ENCODE measurements around the gene TTLL7. TPM values are rescaled to one million over a fixed set of nuclear protein-coding genes. Genes with fewer than 3 reads are reported as not detected.

TTLL7 gene
- total and polyA plus RNA-seq, 2 experiments from 2014 or later = 2.7 to 2.9 TPM

- Histone ChIP-seq H3K27me3 (replicated peaks; ENCODE audit: insufficient read depth) (no peaks in the 10 kb centered on the region), H3K4me1 (ENCODE audit: insufficient read depth) (no peaks in the 10 kb centered on the region), H3K79me2 (ENCODE audit: insufficient read depth) (no peaks in the 10 kb centered on the region), H3F3A (ENCODE audit: insufficient read depth) (no peaks in the 10 kb centered on the region), H3K9ac (no peak overlapping the region), H3K9me3 (ENCODE audit: low read depth) (no peaks in the 10 kb centered on the region), H4K20me1 (ENCODE audit: insufficient read depth) (no peaks in the 10 kb centered on the region), H2AFZ (no peak overlapping the region), H3K36me3 (ENCODE audit: low read depth) (no peaks in the 10 kb centered on the region), H3K4me3 (no peak overlapping the region), H3K9me2 (ENCODE audit: insufficient read depth) (no peaks in the 10 kb centered on the region), H3K27ac (no peak overlapping the region), H3K4me2 (ENCODE audit: unreplicated experiment) (no peak overlapping the region)
- WGBS, 2 experiments (ENCODE audit: low coverage in 1 of 2, low lambda C conversion rate in 2 of 2, missing lambda C conversion rate in 2 of 2) = 96 to 97% methylated on average over 3 of the region's 3 CpGs
- in situ Hi-C loops (cut with MboI) = no loop called here
- no peak for DNase-seq
- TF ChIP-seq EZH2phosphoT487 (IDR thresholded peaks at IDR 0.05; ENCODE audit: insufficient read depth, low read depth) (no peak), EZH2 (IDR thresholded peaks at IDR 0.05; ENCODE audit: insufficient read depth, poor library complexity, severe bottlenecking) (no peak)
These were observed 44.6 kb downstream of the TTLL7 start for GRCh38 chr1:83954166-83954823.

GRCh38 chr1:83950106-83950661 is 48.7 kb downstream of the TTLL7 start:
- no peak overlapping the region for H3K27ac ChIP-seq
- H3K9me2 ChIP-seq (ENCODE audit: insufficient read depth) = no peaks in the 10 kb centered on the region
- WGBS, 2 experiments (ENCODE audit: low coverage in 1 of 2, low lambda C conversion rate in 2 of 2, missing lambda C conversion rate in 2 of 2) = 79 to 81% methylated on average over 7 of the region's 7 CpGs
- H3K36me3 ChIP-seq (ENCODE audit: low read depth) = no peaks in the 10 kb centered on the region
- no peaks in the 10 kb centered on the region for H3K4me1 ChIP-seq (ENCODE audit: insufficient read depth)
- no peak overlapping the region for H3K9ac ChIP-seq
- H3K27me3 ChIP-seq (replicated peaks; ENCODE audit: insufficient read depth) = no peaks in the 10 kb centered on the region
- H3K79me2 ChIP-seq (ENCODE audit: insufficient read depth) = no peaks in the 10 kb centered on the region
- DNase-seq = no peak
- H3K9me3 ChIP-seq (ENCODE audit: low read depth) = no peaks in the 10 kb centered on the region
- H3K4me3 ChIP-seq = no peak overlapping the region
- no peaks in the 10 kb centered on the region for H3F3A ChIP-seq (ENCODE audit: insufficient read depth)
- in situ Hi-C loops (cut with MboI) = no loop called here
- no peak for TF ChIP-seq EZH2phosphoT487 (IDR thresholded peaks at IDR 0.05; ENCODE audit: insufficient read depth, low read depth)
- TF ChIP-seq EZH2 (IDR thresholded peaks at IDR 0.05; ENCODE audit: insufficient read depth, poor library complexity, severe bottlenecking) = no peak
- H2AFZ ChIP-seq = no peak overlapping the region
- H4K20me1 ChIP-seq (ENCODE audit: insufficient read depth) = no peaks in the 10 kb centered on the region
- H3K4me2 ChIP-seq (ENCODE audit: unreplicated experiment) = no peak overlapping the region

GRCh38 chr1:83942914-83943313 is 56.0 kb downstream of the TTLL7 start:
- H3K27ac ChIP-seq = no peak overlapping the region
- H3K9me3 ChIP-seq (ENCODE audit: low read depth) = no peaks in the 10 kb centered on the region
- H3K27me3 ChIP-seq (replicated peaks; ENCODE audit: insufficient read depth) = no peaks in the 10 kb centered on the region
- no peak overlapping the region for H3K4me2 ChIP-seq (ENCODE audit: unreplicated experiment)
- no peaks in the 10 kb centered on the region for H3K79me2 ChIP-seq (ENCODE audit: insufficient read depth)
- H4K20me1 ChIP-seq (ENCODE audit: insufficient read depth) = no peaks in the 10 kb centered on the region
- in situ Hi-C loops (cut with MboI) = loop anchor here (25.0 kb wide), 1 partner anchor 819 kb away; no protein-coding TSS in a partner anchor
- H3K9ac ChIP-seq = no peak overlapping the region
- no peak overlapping the region for H3K4me3 ChIP-seq
- no peaks in the 10 kb centered on the region for H3F3A ChIP-seq (ENCODE audit: insufficient read depth)
- no peak overlapping the region for H2AFZ ChIP-seq
- 86 to 91% methylated on average over 3 of the region's 3 CpGs for WGBS, 2 experiments (ENCODE audit: low coverage in 1 of 2, low lambda C conversion rate in 2 of 2, missing lambda C conversion rate in 2 of 2)
- no peaks in the 10 kb centered on the region for H3K4me1 ChIP-seq (ENCODE audit: insufficient read depth)
- TF ChIP-seq EZH2phosphoT487 (IDR thresholded peaks at IDR 0.05; ENCODE audit: insufficient read depth, low read depth) (no peak), EZH2 (IDR thresholded peaks at IDR 0.05; ENCODE audit: insufficient read depth, poor library complexity, severe bottlenecking) (no peak)
- DNase-seq = peak; percentile 55
- H3K36me3 ChIP-seq (ENCODE audit: low read depth) = no peaks in the 10 kb centered on the region
- no peaks in the 10 kb centered on the region for H3K9me2 ChIP-seq (ENCODE audit: insufficient read depth)

GRCh38 chr1:83934550-83934949 is 64.4 kb downstream of the TTLL7 start:
- DNase-seq = no peak
- H2AFZ ChIP-seq = no peak overlapping the region
- no peaks in the 10 kb centered on the region for H3K27me3 ChIP-seq (replicated peaks; ENCODE audit: insufficient read depth)
- no peak overlapping the region for H3K27ac ChIP-seq
- TF ChIP-seq EZH2phosphoT487 (IDR thresholded peaks at IDR 0.05; ENCODE audit: insufficient read depth, low read depth) (no peak), EZH2 (IDR thresholded peaks at IDR 0.05; ENCODE audit: insufficient read depth, poor library complexity, severe bottlenecking) (no peak)
- no peaks in the 10 kb centered on the region for H4K20me1 ChIP-seq (ENCODE audit: insufficient read depth)
- no peaks in the 10 kb centered on the region for H3K36me3 ChIP-seq (ENCODE audit: low read depth)
- no peak overlapping the region for H3K9ac ChIP-seq
- H3K9me3 ChIP-seq (ENCODE audit: low read depth) = no peaks in the 10 kb centered on the region
- no peaks in the 10 kb centered on the region for H3K9me2 ChIP-seq (ENCODE audit: insufficient read depth)
- no peaks in the 10 kb centered on the region for H3K4me1 ChIP-seq (ENCODE audit: insufficient read depth)
- no peak overlapping the region for H3K4me2 ChIP-seq (ENCODE audit: unreplicated experiment)
- H3K4me3 ChIP-seq = no peak overlapping the region
- H3K79me2 ChIP-seq (ENCODE audit: insufficient read depth) = no peaks in the 10 kb centered on the region
- in situ Hi-C loops (cut with MboI) = loop anchor here (25.0 kb wide), 1 partner anchor 828 kb away; no protein-coding TSS in a partner anchor
- no peaks in the 10 kb centered on the region for H3F3A ChIP-seq (ENCODE audit: insufficient read depth)
